Esophagus squamous epithelium (tissue), 4 donors: ENCODE results near the gene NDC1.

Source experiments
- CTCF ChIP-seq, 6 experiments: fragments of 450-650 bp in 4 of 6; fragments of 200-600 bp in 2 of 6; sonication (generic) in 2 of 6; IDR thresholded peaks; one replicate each; pipeline ENCODE4 v1.5.1; 2016 to 2019; ENCODE audit warnings: antibody characterized with exemption in 6 of 6, mild to moderate bottlenecking in 4 of 6, moderate library complexity in 4 of 6
- POLR2A ChIP-seq, 4 donors: fragments of 450-650 bp; IDR thresholded peaks; one replicate each; pipeline ENCODE4 v1.6.1; 2017; ENCODE audit warnings: antibody characterized with exemption in 4 of 4, mild to moderate bottlenecking in 4 of 4, moderate library complexity in 3 of 4

- no peak for TF ChIP-seq CTCF (IDR thresholded peaks at IDR 0.05)
- no peak for TF ChIP-seq POLR2A (IDR thresholded peaks at IDR 0.05)
These were observed 18.7 kb downstream of the NDC1 start for GRCh38 chr1:53819387-53819786.
